GM19438 (cell line): Measurements from ENCODE around the gene RILPL2.
"Not testable (repeated sequence)": the region's sequence is repeated elsewhere in the genome, so short reads cannot be mapped to it uniquely, and the experiment has no call there.

ENCODE experiments used
- ATAC-seq: cut with Tn5 transposase; IDR thresholded peaks from one replicate; pipeline ENCODE4 v1.9.1; 2021; ENCODE audit warnings: low read depth; ENCODE audit not compliant: unreplicated experiment

RILPL2 gene

GRCh38 chr12:123407934-123408333, 28.6 kb downstream of the RILPL2 start:
- not testable (repeated sequence) for ATAC-seq

GRCh38 chr12:123407269-123407668, 29.2 kb downstream of the RILPL2 start:
- ATAC-seq = not testable (repeated sequence)

- ATAC-seq = no peak
Measured at GRCh38 chr12:123404581-123404980, 31.9 kb downstream of the RILPL2 start.

GRCh38 chr12:123401753-123402683, 34.5 kb downstream of the RILPL2 start:
- ATAC-seq = no peak

GRCh38 chr12:123399255-123399617, 37.2 kb downstream of the RILPL2 start:
- no peak for ATAC-seq

- ATAC-seq = no peak
Measured at GRCh38 chr12:123398550-123399254, 37.8 kb downstream of the RILPL2 start.

- ATAC-seq = no peak
Measured at GRCh38 chr12:123398177-123398549, 38.3 kb downstream of the RILPL2 start.

- no peak for ATAC-seq
Measured at GRCh38 chr12:123397400-123397799, 39.1 kb downstream of the RILPL2 start.

- no peak for ATAC-seq
Measured at GRCh38 chr12:123396954-123397353, 39.5 kb downstream of the RILPL2 start.

GRCh38 chr12:123396543-123396942, 39.9 kb downstream of the RILPL2 start:
- no peak for ATAC-seq

GRCh38 chr12:123395236-123395635, 41.2 kb downstream of the RILPL2 start:
- no peak for ATAC-seq

GRCh38 chr12:123393747-123394146, 42.7 kb downstream of the RILPL2 start:
- ATAC-seq = no peak

- no peak for ATAC-seq
Measured at GRCh38 chr12:123391546-123392343, 44.7 kb downstream of the RILPL2 start.

- ATAC-seq = no peak
Measured at GRCh38 chr12:123390498-123391426, 45.7 kb downstream of the RILPL2 start.

GRCh38 chr12:123389560-123390351, 46.7 kb downstream of the RILPL2 start:
- ATAC-seq = no peak

- ATAC-seq = no peak
Measured at GRCh38 chr12:123388951-123389559, 47.4 kb downstream of the RILPL2 start.

- ATAC-seq = no peak
Measured at GRCh38 chr12:123388177-123388950, 48.1 kb downstream of the RILPL2 start.
